M059J (cell line): ENCODE data around the gene CC2D2A. TPM values are rescaled to one million over a fixed set of nuclear protein-coding genes. Genes with fewer than 3 reads are reported as not detected.
A peak's percentile ranks its signal among the peaks of the same experiment; 100 is the strongest.

Experiments used
- DNase-seq: peaks from one replicate; pipeline ENCODE4 v3.0.0-alpha.2; 2012; ENCODE audit warnings: low read depth
- total RNA-seq: library from RNA; depleted of rRNA; stranded (reverse); fragments of >200 nt; shearing (Covaris generic); gene quantifications from 2 replicates; pipeline ENCODE4 v1.2.3, GENCODE V29; 2014; rRNA removed

Gene CC2D2A
- total RNA-seq, 1 experiment from 2014 or later = 26.8 TPM

DNA sequence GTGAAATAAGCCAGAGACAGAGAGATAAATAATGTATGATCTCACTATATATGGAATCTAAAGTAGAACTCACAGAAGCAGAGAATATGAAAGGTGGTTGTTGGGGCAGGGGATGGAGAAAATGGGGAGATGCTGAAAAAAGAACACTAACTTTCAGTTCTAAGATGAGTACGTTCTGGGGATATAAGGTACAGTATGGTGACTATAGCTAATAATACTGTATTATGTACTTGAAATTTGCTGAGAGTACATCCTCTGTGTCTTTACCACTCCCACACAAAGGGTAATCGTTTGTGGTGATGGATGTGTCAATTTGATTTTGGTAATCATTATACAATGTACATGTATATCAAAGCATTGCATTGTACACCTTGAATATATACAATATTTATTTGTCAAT, 178.9 kb downstream of the CC2D2A start:
- no peak for DNase-seq

DNA sequence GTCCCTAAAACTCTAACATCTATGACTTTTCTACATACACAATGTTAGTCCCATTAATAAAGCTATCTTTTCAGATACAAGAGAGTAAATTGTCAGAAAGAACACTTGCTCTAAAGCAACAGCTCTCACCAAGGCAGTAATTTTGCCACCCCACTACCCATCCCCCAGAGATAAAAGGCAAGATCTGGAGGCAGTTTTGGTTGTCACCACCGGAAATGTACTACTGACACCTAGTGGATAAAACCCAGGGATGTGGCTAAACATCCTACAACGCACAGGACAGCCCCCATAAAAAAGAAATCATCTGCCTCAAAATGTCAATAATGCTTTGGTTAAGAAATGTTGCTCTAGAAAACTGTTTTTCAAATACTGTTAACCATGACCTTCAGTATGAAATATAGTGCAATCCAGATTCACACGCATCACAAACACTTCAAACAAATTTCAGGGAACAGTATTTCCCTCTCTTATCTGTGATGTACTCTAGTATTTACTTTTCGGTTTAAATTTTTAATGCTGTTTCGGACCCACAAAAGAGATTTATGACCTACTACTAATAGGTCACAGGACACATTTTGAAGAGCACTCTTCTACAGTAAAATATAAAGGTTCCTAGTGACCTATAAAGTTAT, 180.3 kb downstream of the CC2D2A start:
- DNase-seq = peak; percentile 67

Other genes with a start within 250 kb of the CC2D2A start
- gene C1QTNF7, start 41.8 kb upstream of the CC2D2A start, total RNA-seq = not detected in 2 replicates
- 91.0 and 123 TPM in 2 replicates for gene FBXL5, start 185.5 kb downstream of the CC2D2A start, total RNA-seq
- gene FAM200B, start 211.9 kb downstream of the CC2D2A start, total RNA-seq = 55.4 and 76.3 TPM in 2 replicates
- gene BST1, start 233.2 kb downstream of the CC2D2A start, total RNA-seq = 3.0 and 8.6 TPM in 2 replicates